Activated naive CD8-positive, alpha-beta T cell treated with anti-CD3 and anti-CD28 coated beads, Interleukin-2, amount 50 U/mL, for 24 hours (primary cell): ENCODE measurements around the gene SIK3.
"Not testable (repeated sequence)": the region's sequence is repeated elsewhere in the genome, so short reads cannot be mapped to it uniquely, and the experiment has no call there.

ENCODE experiments used
- ATAC-seq: fragments of 150-1000 bp; cut with Tn5 transposase; one replicate; pipeline ENCODE4 v1.10.0; 2021
- DNase-seq: peaks from one replicate; pipeline ENCODE4 v3.0.0; 2021
- H3K27ac Mint-ChIP-seq: one replicate; pipeline ENCODE4 v1.8.0; 2021; ENCODE audit warnings: mild to moderate bottlenecking, mixed read lengths
- H3K27me3 Mint-ChIP-seq: one replicate; pipeline ENCODE4 v1.8.0; 2021; ENCODE audit warnings: mixed read lengths
- H3K36me3 Mint-ChIP-seq: one replicate; pipeline ENCODE4 v1.8.0; 2021; ENCODE audit warnings: low read depth, mixed read lengths
- H3K4me1 Mint-ChIP-seq: one replicate; pipeline ENCODE4 v1.8.0; 2021; ENCODE audit warnings: mixed read lengths
- H3K4me3 Mint-ChIP-seq: one replicate; pipeline ENCODE4 v1.8.0; 2021; ENCODE audit warnings: mild to moderate bottlenecking, moderate library complexity, mixed read lengths
- H3K9me3 Mint-ChIP-seq: one replicate; pipeline ENCODE4 v1.8.0; 2021; ENCODE audit warnings: mixed read lengths

SIK3 gene

GRCh38 chr11:117023707-117024106 lies 74.5 kb downstream of the SIK3 start:
- Mint-ChIP-seq H3K27ac (peak overlapping the region; percentile 50), H3K4me1 (peaks cover 90% of the 10 kb centered on the region)
- H3K36me3 Mint-ChIP-seq, DNase-seq, H3K4me3 Mint-ChIP-seq, H3K27me3 Mint-ChIP-seq, H3K9me3 Mint-ChIP-seq, ATAC-seq: not testable (repeated sequence)

DNA sequence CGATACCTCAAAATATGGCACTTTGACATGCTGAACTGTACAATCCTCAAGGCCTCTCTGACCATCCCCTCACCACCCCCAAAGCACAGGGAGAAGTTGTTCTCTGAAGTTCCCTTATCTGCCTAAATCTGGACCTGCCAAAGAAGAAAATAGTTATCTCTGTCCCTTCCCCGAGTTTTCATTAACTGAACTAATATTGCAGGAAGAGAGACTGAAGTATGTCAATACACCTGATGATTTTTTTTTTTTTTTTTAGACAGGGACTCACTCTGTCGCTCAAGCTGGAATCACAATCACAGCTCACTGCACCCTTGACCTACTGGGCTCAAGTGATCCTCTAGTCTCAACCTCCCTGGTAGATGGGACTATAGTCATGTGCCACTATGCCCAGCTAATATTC lies 75.0 kb downstream of the SIK3 start:
- no peak for ATAC-seq
- H3K36me3 Mint-ChIP-seq: no peaks in the 10 kb centered on the region
- H3K4me1 Mint-ChIP-seq: peaks cover 89% of the 10 kb centered on the region
- H3K4me3 Mint-ChIP-seq: peak overlapping the region; percentile 21
- H3K9me3 Mint-ChIP-seq: no peaks in the 10 kb centered on the region
- H3K27me3 Mint-ChIP-seq: no peaks in the 10 kb centered on the region
- H3K27ac Mint-ChIP-seq: peak overlapping the region; percentile 78
- DNase-seq: no peak

DNA sequence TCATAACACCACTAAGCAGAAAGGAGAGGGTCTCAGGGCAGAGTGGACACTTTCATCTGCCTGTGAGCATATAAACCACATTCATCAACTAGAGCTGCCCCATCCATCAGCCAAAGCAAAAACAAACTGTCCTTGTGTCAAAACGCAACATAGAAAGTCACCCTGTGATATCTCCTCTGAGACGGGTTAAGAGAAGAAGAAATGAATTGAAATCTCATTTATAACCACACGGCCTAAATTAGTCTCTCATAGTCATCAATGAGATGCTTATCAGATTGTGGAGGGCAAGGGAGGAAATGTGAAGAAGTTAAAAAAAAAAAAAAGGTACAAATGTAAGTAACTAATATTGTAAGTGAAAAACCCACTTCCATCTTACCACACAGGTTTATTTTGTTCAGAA lies 75.7 kb downstream of the SIK3 start:
- H3K27ac Mint-ChIP-seq: peak overlapping the region; percentile 78
- H3K4me3 Mint-ChIP-seq: peak overlapping the region; percentile 12
- H3K4me1 Mint-ChIP-seq: peaks cover 89% of the 10 kb centered on the region
- peak; percentile 40 for ATAC-seq
- H3K36me3 Mint-ChIP-seq: no peaks in the 10 kb centered on the region
- H3K9me3 Mint-ChIP-seq: no peaks in the 10 kb centered on the region
- DNase-seq: no peak
- H3K27me3 Mint-ChIP-seq: no peaks in the 10 kb centered on the region

DNA sequence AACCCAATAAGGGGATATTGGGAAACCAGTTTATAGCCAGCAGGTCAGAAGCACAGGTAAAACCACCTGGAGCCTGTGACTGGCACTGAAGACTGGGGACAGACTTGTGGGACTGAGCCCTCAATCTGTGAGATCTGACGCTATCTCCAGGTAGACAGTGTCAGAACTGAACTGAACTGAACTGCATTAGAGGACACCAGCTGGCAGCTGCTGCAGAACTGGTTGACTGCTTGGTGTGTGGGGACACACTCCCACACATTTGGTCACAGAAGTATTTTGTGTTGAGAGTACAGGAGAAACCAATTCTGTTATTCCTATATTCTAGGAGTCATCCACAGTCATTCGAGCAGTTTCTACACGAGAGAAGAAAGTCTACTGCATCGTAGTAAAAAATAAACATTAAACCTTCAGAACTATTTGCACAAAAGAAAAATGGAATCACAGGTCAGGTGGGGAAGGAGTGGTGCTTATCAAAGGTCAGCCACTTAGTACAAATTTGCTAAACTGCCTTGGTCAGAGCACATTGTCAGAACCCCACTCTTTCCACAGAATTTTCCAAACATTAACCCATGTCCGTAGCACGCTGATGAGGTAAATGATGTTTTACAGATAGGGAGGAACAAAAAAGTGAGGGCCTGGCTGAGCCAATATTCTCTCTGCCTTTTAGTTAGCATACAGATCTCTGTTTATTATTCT lies 77.2 kb downstream of the SIK3 start:
- Mint-ChIP-seq H3K4me1 (peaks cover 79% of the 10 kb centered on the region), H3K36me3 (no peaks in the 10 kb centered on the region), H3K27ac (peak overlapping the region; percentile 82), H3K27me3 (no peaks in the 10 kb centered on the region), H3K9me3 (no peaks in the 10 kb centered on the region), H3K4me3 (peak overlapping the region; percentile 53)
- ATAC-seq (no peak), DNase-seq (no peak)

DNA sequence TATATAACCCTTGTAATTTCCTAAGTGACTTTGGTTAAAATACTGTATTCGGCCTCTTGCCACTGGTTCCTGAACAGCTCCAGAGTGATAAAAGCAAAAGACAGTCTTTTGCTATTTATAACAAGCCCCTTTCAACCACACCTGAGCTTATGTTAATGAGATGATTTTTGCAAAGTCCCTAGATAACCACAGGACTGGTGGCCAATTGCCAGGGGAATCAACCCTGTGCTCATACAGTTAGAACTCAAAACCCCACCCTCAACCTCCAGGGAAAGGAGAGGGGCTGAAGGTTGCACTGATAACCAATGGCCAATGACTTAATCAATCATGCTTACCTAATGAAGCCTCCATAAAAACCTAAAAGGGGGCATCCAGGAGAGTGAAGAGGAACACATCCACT lies 77.9 kb downstream of the SIK3 start:
- peak; percentile 74 for ATAC-seq
- H3K4me3 Mint-ChIP-seq: peak overlapping the region; percentile 53
- H3K4me1 Mint-ChIP-seq: peaks cover 71% of the 10 kb centered on the region
- H3K36me3 Mint-ChIP-seq: no peaks in the 10 kb centered on the region
- DNase-seq: peak; percentile 58
- no peaks in the 10 kb centered on the region for H3K27me3 Mint-ChIP-seq
- no peaks in the 10 kb centered on the region for H3K9me3 Mint-ChIP-seq
- peak overlapping the region; percentile 82 for H3K27ac Mint-ChIP-seq

DNA sequence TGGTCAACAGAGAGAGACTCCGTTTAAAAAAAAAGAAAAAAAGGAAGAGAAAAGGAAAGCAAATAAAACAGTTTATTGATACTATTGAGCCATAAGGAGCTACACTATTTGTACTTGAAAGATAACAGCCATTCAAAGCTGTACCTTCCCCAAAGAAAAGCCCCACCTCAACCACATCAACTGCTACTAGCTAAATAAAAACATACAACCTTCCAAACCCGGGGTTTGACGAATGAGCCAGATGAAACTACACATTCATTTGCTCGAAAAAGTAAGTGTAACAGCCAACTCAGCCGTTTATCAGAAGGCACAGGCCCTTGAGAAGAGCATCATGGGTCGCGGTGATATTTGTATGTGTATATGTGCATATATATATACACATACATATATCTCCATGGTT lies 78.4 kb downstream of the SIK3 start:
- Mint-ChIP-seq H3K27ac (peak overlapping the region; percentile 82), H3K36me3 (no peaks in the 10 kb centered on the region), H3K4me3 (peak overlapping the region; percentile 53), H3K9me3 (no peaks in the 10 kb centered on the region), H3K27me3 (no peaks in the 10 kb centered on the region), H3K4me1 (peaks cover 67% of the 10 kb centered on the region)
- ATAC-seq (peak; percentile 22), DNase-seq (no peak)

- ATAC-seq: no peak
- DNase-seq: no peak
- Mint-ChIP-seq H3K9me3 (no peaks in the 10 kb centered on the region), H3K27ac (no peak overlapping the region), H3K4me1 (peaks cover 49% of the 10 kb centered on the region), H3K36me3 (peaks cover 1% of the 10 kb centered on the region), H3K4me3 (no peak overlapping the region), H3K27me3 (no peaks in the 10 kb centered on the region)
Measured at GRCh38 chr11:117017456-117017855, 80.8 kb downstream of the SIK3 start.

DNA sequence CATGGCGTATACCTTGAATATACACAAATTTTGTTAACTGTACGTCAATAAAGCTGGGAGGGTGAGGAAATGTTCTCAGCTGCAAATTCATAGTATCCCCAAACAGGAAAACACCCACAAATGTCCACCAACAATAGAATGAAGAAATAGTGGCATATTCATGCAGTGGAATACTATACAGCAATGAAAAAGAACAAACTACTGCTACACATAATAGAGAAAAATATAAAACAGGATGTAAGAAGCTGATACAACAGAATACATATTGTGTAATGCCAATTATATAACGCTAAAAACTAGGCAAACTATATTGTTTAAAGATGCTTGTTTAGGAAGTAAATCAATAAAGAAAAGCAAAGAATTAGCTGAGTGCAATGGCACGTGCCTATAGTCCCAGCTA lies 81.5 kb downstream of the SIK3 start:
- Mint-ChIP-seq H3K27ac (no peak overlapping the region), H3K27me3 (no peaks in the 10 kb centered on the region), H3K9me3 (no peaks in the 10 kb centered on the region), H3K4me1 (peaks cover 49% of the 10 kb centered on the region), H3K4me3 (no peak overlapping the region), H3K36me3 (peaks cover 1% of the 10 kb centered on the region)
- DNase-seq (no peak), ATAC-seq (no peak)

- H3K4me3 Mint-ChIP-seq: no peak overlapping the region
- H3K27me3 Mint-ChIP-seq: no peaks in the 10 kb centered on the region
- no peaks in the 10 kb centered on the region for H3K9me3 Mint-ChIP-seq
- peaks cover 1% of the 10 kb centered on the region for H3K36me3 Mint-ChIP-seq
- H3K4me1 Mint-ChIP-seq: peaks cover 50% of the 10 kb centered on the region
- no peak for ATAC-seq
- no peak overlapping the region for H3K27ac Mint-ChIP-seq
- no peak for DNase-seq
Measured at GRCh38 chr11:117016246-117016645, 82.0 kb downstream of the SIK3 start.

DNA sequence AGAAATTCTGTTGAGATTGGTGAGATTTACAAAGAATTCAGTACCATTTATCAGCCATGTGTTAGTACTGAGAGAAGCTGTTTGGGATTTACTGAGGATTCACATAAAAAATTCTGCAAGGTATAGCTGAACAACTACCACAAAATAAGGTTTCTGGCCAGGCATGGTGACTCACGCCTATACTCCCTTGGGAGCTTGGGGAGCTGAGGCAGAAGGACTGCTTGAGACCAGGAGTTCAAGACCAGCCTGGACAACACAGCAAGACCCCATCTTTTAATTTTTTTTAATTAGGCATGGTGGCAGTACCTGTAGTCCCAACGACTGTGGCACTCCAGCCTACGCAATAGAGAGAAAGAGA lies 86.7 kb downstream of the SIK3 start:
- H3K9me3 Mint-ChIP-seq: no peaks in the 10 kb centered on the region
- no peaks in the 10 kb centered on the region for H3K27me3 Mint-ChIP-seq
- H3K4me1 Mint-ChIP-seq: peaks cover 40% of the 10 kb centered on the region
- peak overlapping the region; percentile 66 for H3K27ac Mint-ChIP-seq
- peaks cover 1% of the 10 kb centered on the region for H3K36me3 Mint-ChIP-seq
- DNase-seq (no peak), ATAC-seq (peak; percentile 65)
- H3K4me3 Mint-ChIP-seq: no peak overlapping the region

- Mint-ChIP-seq H3K27ac (peak overlapping the region; percentile 66), H3K36me3 (peaks cover 1% of the 10 kb centered on the region), H3K4me1 (peaks cover 46% of the 10 kb centered on the region), H3K4me3 (no peak overlapping the region), H3K9me3 (no peaks in the 10 kb centered on the region), H3K27me3 (no peaks in the 10 kb centered on the region)
- DNase-seq (no peak), ATAC-seq (peak; percentile 89)
Measured at GRCh38 chr11:117010808-117011540, 87.3 kb downstream of the SIK3 start.

DNA sequence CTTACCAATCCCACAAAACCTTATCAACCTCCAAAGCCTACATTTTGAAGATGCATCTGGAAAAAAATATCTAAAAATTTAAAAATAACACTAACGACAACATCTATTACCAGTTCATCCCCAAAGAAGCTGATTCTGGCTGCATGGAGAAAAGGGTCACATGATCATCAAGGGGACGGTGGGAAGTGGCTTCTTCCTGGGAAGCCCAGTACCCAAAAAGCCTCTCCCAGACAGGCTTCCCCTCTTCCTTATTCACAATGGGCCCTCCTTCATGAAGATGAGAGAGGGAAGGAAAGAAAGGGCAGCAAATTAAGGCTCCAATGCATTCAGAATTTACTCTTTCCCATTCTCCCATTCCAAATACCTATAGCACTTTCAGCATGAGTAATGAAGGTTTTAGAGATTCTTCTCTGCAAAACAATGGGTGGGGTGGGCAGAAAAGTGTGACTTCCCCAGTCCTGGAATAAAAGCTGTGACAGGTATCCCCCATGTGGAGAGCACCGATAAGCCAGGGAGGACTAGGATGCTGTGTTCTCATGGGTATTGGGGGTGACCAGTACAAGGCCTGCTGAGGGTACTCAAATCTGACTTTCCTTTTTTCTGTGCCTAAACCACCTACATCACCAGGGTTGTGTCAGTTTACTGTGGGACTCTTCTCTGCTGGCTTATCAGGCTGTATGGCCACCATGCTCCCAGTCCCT lies 88.2 kb downstream of the SIK3 start:
- Mint-ChIP-seq H3K36me3 (peaks cover 1% of the 10 kb centered on the region), H3K9me3 (no peaks in the 10 kb centered on the region), H3K27ac (no peak overlapping the region), H3K4me3 (no peak overlapping the region), H3K4me1 (peaks cover 53% of the 10 kb centered on the region), H3K27me3 (no peaks in the 10 kb centered on the region)
- no peak for DNase-seq
- ATAC-seq: no peak

- Mint-ChIP-seq H3K27me3 (no peaks in the 10 kb centered on the region), H3K36me3 (peaks cover 18% of the 10 kb centered on the region), H3K4me1 (peaks cover 70% of the 10 kb centered on the region), H3K9me3 (no peaks in the 10 kb centered on the region), H3K27ac (no peak overlapping the region), H3K4me3 (no peak overlapping the region)
- no peak for DNase-seq
- no peak for ATAC-seq
Measured at GRCh38 chr11:117005758-117006157, 92.5 kb downstream of the SIK3 start.

GRCh38 chr11:117002639-117003299 lies 95.5 kb downstream of the SIK3 start:
- no peak for DNase-seq
- H3K27me3 Mint-ChIP-seq: no peaks in the 10 kb centered on the region
- H3K27ac Mint-ChIP-seq: peak overlapping the region; percentile 62
- no peak overlapping the region for H3K4me3 Mint-ChIP-seq
- H3K4me1 Mint-ChIP-seq: peaks cover 70% of the 10 kb centered on the region
- ATAC-seq: peak; percentile 88
- H3K9me3 Mint-ChIP-seq: no peaks in the 10 kb centered on the region
- peaks cover 24% of the 10 kb centered on the region for H3K36me3 Mint-ChIP-seq
